Measurements from ENCODE around the gene KIF5C. TPM values are rescaled to one million over a fixed set of nuclear protein-coding genes. Genes with fewer than 3 reads are reported as not detected.

Gene KIF5C
- polyA plus RNA-seq, 1 donor (not counting 4 experiments of a cell fraction or from before 2014, with no cell fraction given) = 0.03 TPM

GRCh38 chr2:149004836-149005235 is 129.8 kb downstream of the KIF5C start:
- Histone ChIP-seq H3K9ac (ENCODE audit: control insufficient read depth, extremely low read depth, insufficient read depth, low read length) (no peak overlapping the region), H3K4me2 (ENCODE audit: control insufficient read depth, extremely low read depth, insufficient read depth, low read depth, low read length) (peak overlapping the region; percentile 40), H2AFZ (ENCODE audit: control insufficient read depth, low read length) (no peak overlapping the region), H3K4me1 (ENCODE audit: control insufficient read depth, extremely low read depth, insufficient read depth, low read length) (peaks cover 17% of the 10 kb centered on the region), H3K9me3 (ENCODE audit: control insufficient read depth, low read depth, low read length) (no peaks in the 10 kb centered on the region), H4K20me1 (ENCODE audit: control insufficient read depth, extremely low read depth, insufficient read depth, low read length) (no peaks in the 10 kb centered on the region), H3K27me3 (ENCODE audit: control insufficient read depth, extremely low read depth, insufficient read depth, low read length) (no peaks in the 10 kb centered on the region), H3K79me2 (ENCODE audit: control insufficient read depth, insufficient read depth, low read length) (no peaks in the 10 kb centered on the region), H3K4me3 (ENCODE audit: control insufficient read depth in 2 of 3, extremely low read depth in 1 of 3, insufficient read depth in 2 of 3, low read depth in 1 of 3, low read length in 3 of 3) (no peak overlapping the region), H3K27ac (ENCODE audit: control insufficient read depth, insufficient read depth, low read length) (no peak overlapping the region), H3K36me3 (ENCODE audit: control insufficient read depth in 2 of 2, extremely low read depth in 1 of 2, insufficient read depth in 2 of 2, low read length in 2 of 2) (no peaks in the 10 kb centered on the region), H3K9me1 (ENCODE audit: control insufficient read depth, extremely low read depth, insufficient read depth, low read length) (no peaks in the 10 kb centered on the region)
- no peak for TF ChIP-seq EZH2 (IDR thresholded peaks at IDR 0.05; ENCODE audit: low read length)
- no peak for TF ChIP-seq CTCF (optimal IDR thresholded peaks at IDR 0.05 in 1 of 3, IDR thresholded peaks at IDR 0.05 in 1 of 3, conservative IDR thresholded peaks at IDR 0.05 in 1 of 3; ENCODE audit: extremely low read depth in 1 of 3, insufficient read depth in 2 of 3, low read length in 3 of 3)
- dilution Hi-C loops (cut with MboI; ENCODE audit: extremely low pct_ligation_motif_present, low sequenced_read_pairs) = no loop called here
- DNase-seq (ENCODE audit: low read depth, low spot score) (peak; percentile 82), FAIRE-seq (no peak)

- Histone ChIP-seq H3K27me3 (ENCODE audit: control insufficient read depth, extremely low read depth, insufficient read depth, low read length) (no peaks in the 10 kb centered on the region), H3K36me3 (ENCODE audit: control insufficient read depth in 2 of 2, extremely low read depth in 1 of 2, insufficient read depth in 2 of 2, low read length in 2 of 2) (no peaks in the 10 kb centered on the region), H3K4me2 (ENCODE audit: control insufficient read depth, extremely low read depth, insufficient read depth, low read depth, low read length) (no peak overlapping the region), H3K79me2 (ENCODE audit: control insufficient read depth, insufficient read depth, low read length) (no peaks in the 10 kb centered on the region), H3K27ac (ENCODE audit: control insufficient read depth, insufficient read depth, low read length) (no peak overlapping the region), H3K9me1 (ENCODE audit: control insufficient read depth, extremely low read depth, insufficient read depth, low read length) (no peaks in the 10 kb centered on the region), H3K9ac (ENCODE audit: control insufficient read depth, extremely low read depth, insufficient read depth, low read length) (no peak overlapping the region), H3K9me3 (ENCODE audit: control insufficient read depth, low read depth, low read length) (no peaks in the 10 kb centered on the region), H3K4me3 (ENCODE audit: control insufficient read depth in 2 of 3, extremely low read depth in 1 of 3, insufficient read depth in 2 of 3, low read depth in 1 of 3, low read length in 3 of 3) (no peak overlapping the region), H2AFZ (ENCODE audit: control insufficient read depth, low read length) (no peak overlapping the region), H4K20me1 (ENCODE audit: control insufficient read depth, extremely low read depth, insufficient read depth, low read length) (no peaks in the 10 kb centered on the region), H3K4me1 (ENCODE audit: control insufficient read depth, extremely low read depth, insufficient read depth, low read length) (peaks cover 17% of the 10 kb centered on the region)
- TF ChIP-seq EZH2 (IDR thresholded peaks at IDR 0.05; ENCODE audit: low read length) (no peak), CTCF (optimal IDR thresholded peaks at IDR 0.05 in 1 of 3, IDR thresholded peaks at IDR 0.05 in 1 of 3, conservative IDR thresholded peaks at IDR 0.05 in 1 of 3; ENCODE audit: extremely low read depth in 1 of 3, insufficient read depth in 2 of 3, low read length in 3 of 3) (no peak)
- no peak for FAIRE-seq
- no peak for DNase-seq (ENCODE audit: low read depth, low spot score)
- dilution Hi-C loops (cut with MboI; ENCODE audit: extremely low pct_ligation_motif_present, low sequenced_read_pairs) = no loop called here
Measured at GRCh38 chr2:149005471-149006077, 130.5 kb downstream of the KIF5C start.
